K562 (cell line): ENCODE results near the gene FUT2. TPM values are rescaled to one million over a fixed set of nuclear protein-coding genes. Genes with fewer than 3 reads are reported as not detected.

ENCODE experiments used
- DACH1 ChIP-seq: fragments of 450-650 bp; IDR thresholded peaks from 2 replicates; pipeline ENCODE4 v1.6.1; 2018; ENCODE audit not compliant: partially characterized antibody
- MCM5 ChIP-seq: fragments of 450-650 bp; IDR thresholded peaks from 2 replicates; pipeline ENCODE4 v1.6.1; 2016; ENCODE audit warnings: low read depth
- NCOR1 ChIP-seq: fragments of 450-650 bp; IDR thresholded peaks from 2 replicates; pipeline ENCODE4 v1.6.1; 2016; ENCODE audit warnings: mild to moderate bottlenecking, moderate library complexity
- POLR2AphosphoS2 ChIP-seq: IDR thresholded peaks from 2 replicates; pipeline ENCODE4 v1.6.1; 2012; ENCODE audit warnings: low read length, improper control_type of control experiment
- ZNF175 ChIP-seq: fragments of 200-800 bp; sonication (Bioruptor generic); IDR thresholded peaks from 2 replicates; pipeline ENCODE4 v1.6.1; 2016; ENCODE audit warnings: low read depth, mild to moderate bottlenecking, missing genetic modification characterization, missing compliant biosample characterization
- ZNF507 ChIP-seq: conservative IDR thresholded peaks from 2 replicates; pipeline ENCODE4 v1.6.1; 2017; ENCODE audit warnings: missing genetic modification characterization, missing compliant biosample characterization
- polyA plus RNA-seq, 8 experiments: library from polyadenylated mRNA; depleted of rRNA in 4 of 8; stranded (reverse) in 5 of 8; unstranded in 3 of 8; fragments of >200 nt; fragmentation: Nextera tagmentation in 2 of 8; fragmentation: Illumina TruSeq in 1 of 8; extraction: Ambion mirVana in 2 of 8; extraction: Trizol in 1 of 8; gene quantifications; 2 replicates each; pipeline versions ENCODE4 v1.2.1 to v1.2.3, GENCODE V29; 2011 to 2014; ENCODE audit warnings: inconsistent platforms in 1 of 8, missing spikeins in 1 of 8
- total RNA-seq, 7 experiments: library from RNA; depleted of rRNA in 6 of 7; stranded (reverse); fragments of >200 nt in 6 of 7; fragmentation: Illumina TruSeq in 2 of 7; extraction: Trizol in 2 of 7; gene quantifications; 2 replicates each; pipeline versions ENCODE4 v1.2.1 to v1.2.3, GENCODE V29; 2011 to 2021; ENCODE audit warnings: low replicate concordance in 1 of 7
- TF ChIP-seq, protein P1 (sequence below): fragments of 450-650 bp; IDR thresholded peaks from 2 replicates; pipeline ENCODE4 v1.6.1; 2016
- TF ChIP-seq, protein P2 (sequence below), 2 experiments: fragments of 450-650 bp; formaldehyde crosslinking in 1 of 2; IDR thresholded peaks; 2 replicates each; pipeline versions ENCODE4 v1.4.0 to v1.6.1; 2014 to 2020; ENCODE audit warnings: mild to moderate bottlenecking in 2 of 2, borderline replicate concordance in 1 of 2, low read depth in 1 of 2
- TF ChIP-seq, protein P3 (sequence below): fragments of 450-650 bp; formaldehyde crosslinking; IDR thresholded peaks from 2 replicates; pipeline ENCODE4 v1.4.0; 2020; ENCODE audit warnings: mild to moderate bottlenecking, moderate library complexity
- TF ChIP-seq, protein P4 (sequence below): IDR thresholded peaks from 2 replicates; pipeline ENCODE4 v1.6.1; 2014; ENCODE audit warnings: antibody characterized with exemption
- TF ChIP-seq, protein P5 (sequence below): fragments of 250-450 bp; sonication (Bioruptor Pico); IDR thresholded peaks from 2 replicates; pipeline ENCODE4 v1.8.0; 2022; ENCODE audit warnings: moderate library complexity, mild to moderate bottlenecking, inconsistent platforms
- TF ChIP-seq, protein P6 (sequence below): sonication (generic); formaldehyde crosslinking; IDR thresholded peaks from 2 replicates; pipeline ENCODE4 v1.8.0; 2023; ENCODE audit warnings: mild to moderate bottlenecking, missing genetic modification reagents

The FUT2 gene
- total and polyA plus RNA-seq, 9 of the 15 experiments (the other 6 are each of a cell fraction or from before 2014, with no cell fraction given), result 0.03 to 0.04 TPM; not detected in 7

DNA sequence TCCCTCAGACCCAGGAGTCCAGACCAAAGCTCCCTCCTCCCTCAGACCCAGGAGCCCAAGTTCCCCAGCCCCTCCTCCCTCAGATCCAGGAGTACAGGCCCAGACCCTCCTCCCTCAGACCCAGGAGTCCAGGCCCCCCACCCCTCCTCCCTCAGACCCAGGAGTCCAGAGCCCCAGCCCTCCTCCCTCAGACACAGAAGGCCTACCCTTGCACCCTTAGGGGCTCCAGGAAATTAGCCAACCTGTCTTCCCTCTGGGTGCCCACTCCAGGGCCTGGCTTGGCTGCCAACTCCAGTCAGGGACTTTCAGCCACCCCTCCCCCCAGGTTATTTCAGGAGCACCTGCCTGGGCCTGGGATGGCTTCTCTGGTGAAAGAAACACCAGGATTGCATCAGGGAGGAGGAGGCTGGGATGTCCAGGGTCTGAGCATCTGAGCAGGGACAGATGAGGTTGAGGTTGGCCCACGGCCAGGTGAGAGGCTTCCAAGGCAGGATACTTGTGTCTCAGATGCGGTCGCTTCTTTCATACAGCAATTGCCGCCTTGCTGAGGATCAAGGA is 59.4 kb downstream of the FUT2 start, which contains the start of gene FGF21 (continued):
- TF ChIP-seq, protein P1, sequence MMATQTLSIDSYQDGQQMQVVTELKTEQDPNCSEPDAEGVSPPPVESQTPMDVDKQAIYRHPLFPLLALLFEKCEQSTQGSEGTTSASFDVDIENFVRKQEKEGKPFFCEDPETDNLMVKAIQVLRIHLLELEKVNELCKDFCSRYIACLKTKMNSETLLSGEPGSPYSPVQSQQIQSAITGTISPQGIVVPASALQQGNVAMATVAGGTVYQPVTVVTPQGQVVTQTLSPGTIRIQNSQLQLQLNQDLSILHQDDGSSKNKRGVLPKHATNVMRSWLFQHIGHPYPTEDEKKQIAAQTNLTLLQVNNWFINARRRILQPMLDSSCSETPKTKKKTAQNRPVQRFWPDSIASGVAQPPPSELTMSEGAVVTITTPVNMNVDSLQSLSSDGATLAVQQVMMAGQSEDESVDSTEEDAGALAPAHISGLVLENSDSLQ, result no peak
- TF ChIP-seq POLR2AphosphoS2, result no peak
- no peak for TF ChIP-seq ZNF175 (CRISPR knock-in tag)
- no peak for TF ChIP-seq ZNF507
- TF ChIP-seq DACH1, result no peak
- TF ChIP-seq, protein P2, sequence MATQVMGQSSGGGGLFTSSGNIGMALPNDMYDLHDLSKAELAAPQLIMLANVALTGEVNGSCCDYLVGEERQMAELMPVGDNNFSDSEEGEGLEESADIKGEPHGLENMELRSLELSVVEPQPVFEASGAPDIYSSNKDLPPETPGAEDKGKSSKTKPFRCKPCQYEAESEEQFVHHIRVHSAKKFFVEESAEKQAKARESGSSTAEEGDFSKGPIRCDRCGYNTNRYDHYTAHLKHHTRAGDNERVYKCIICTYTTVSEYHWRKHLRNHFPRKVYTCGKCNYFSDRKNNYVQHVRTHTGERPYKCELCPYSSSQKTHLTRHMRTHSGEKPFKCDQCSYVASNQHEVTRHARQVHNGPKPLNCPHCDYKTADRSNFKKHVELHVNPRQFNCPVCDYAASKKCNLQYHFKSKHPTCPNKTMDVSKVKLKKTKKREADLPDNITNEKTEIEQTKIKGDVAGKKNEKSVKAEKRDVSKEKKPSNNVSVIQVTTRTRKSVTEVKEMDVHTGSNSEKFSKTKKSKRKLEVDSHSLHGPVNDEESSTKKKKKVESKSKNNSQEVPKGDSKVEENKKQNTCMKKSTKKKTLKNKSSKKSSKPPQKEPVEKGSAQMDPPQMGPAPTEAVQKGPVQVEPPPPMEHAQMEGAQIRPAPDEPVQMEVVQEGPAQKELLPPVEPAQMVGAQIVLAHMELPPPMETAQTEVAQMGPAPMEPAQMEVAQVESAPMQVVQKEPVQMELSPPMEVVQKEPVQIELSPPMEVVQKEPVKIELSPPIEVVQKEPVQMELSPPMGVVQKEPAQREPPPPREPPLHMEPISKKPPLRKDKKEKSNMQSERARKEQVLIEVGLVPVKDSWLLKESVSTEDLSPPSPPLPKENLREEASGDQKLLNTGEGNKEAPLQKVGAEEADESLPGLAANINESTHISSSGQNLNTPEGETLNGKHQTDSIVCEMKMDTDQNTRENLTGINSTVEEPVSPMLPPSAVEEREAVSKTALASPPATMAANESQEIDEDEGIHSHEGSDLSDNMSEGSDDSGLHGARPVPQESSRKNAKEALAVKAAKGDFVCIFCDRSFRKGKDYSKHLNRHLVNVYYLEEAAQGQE (IDR thresholded peaks at IDR 0.05; ENCODE audit: borderline replicate concordance), result no peak
- TF ChIP-seq, protein P2 (CRISPR knock-in tag; IDR thresholded peaks at IDR 0.05; ENCODE audit: low read depth), result no peak
- no peak for TF ChIP-seq MCM5
- TF ChIP-seq, protein P3, sequence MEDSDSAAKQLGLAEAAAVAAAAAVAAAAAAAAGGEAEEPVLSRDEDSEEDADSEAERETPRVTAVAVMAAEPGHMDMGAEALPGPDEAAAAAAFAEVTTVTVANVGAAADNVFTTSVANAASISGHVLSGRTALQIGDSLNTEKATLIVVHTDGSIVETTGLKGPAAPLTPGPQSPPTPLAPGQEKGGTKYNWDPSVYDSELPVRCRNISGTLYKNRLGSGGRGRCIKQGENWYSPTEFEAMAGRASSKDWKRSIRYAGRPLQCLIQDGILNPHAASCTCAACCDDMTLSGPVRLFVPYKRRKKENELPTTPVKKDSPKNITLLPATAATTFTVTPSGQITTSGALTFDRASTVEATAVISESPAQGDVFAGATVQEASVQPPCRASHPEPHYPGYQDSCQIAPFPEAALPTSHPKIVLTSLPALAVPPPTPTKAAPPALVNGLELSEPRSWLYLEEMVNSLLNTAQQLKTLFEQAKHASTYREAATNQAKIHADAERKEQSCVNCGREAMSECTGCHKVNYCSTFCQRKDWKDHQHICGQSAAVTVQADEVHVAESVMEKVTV, result no peak
- TF ChIP-seq, protein P4, sequence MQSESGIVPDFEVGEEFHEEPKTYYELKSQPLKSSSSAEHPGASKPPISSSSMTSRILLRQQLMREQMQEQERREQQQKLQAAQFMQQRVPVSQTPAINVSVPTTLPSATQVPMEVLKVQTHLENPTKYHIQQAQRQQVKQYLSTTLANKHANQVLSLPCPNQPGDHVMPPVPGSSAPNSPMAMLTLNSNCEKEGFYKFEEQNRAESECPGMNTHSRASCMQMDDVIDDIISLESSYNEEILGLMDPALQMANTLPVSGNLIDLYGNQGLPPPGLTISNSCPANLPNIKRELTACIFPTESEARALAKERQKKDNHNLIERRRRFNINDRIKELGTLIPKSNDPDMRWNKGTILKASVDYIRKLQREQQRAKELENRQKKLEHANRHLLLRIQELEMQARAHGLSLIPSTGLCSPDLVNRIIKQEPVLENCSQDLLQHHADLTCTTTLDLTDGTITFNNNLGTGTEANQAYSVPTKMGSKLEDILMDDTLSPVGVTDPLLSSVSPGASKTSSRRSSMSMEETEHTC, result no peak
- TF ChIP-seq NCOR1, result no peak
- TF ChIP-seq, protein P5, sequence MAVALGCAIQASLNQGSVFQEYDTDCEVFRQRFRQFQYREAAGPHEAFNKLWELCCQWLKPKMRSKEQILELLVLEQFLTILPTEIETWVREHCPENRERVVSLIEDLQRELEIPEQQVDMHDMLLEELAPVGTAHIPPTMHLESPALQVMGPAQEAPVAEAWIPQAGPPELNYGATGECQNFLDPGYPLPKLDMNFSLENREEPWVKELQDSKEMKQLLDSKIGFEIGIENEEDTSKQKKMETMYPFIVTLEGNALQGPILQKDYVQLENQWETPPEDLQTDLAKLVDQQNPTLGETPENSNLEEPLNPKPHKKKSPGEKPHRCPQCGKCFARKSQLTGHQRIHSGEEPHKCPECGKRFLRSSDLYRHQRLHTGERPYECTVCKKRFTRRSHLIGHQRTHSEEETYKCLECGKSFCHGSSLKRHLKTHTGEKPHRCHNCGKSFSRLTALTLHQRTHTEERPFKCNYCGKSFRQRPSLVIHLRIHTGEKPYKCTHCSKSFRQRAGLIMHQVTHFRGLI (CRISPR knock-in tag), result no peak
- TF ChIP-seq, protein P6, sequence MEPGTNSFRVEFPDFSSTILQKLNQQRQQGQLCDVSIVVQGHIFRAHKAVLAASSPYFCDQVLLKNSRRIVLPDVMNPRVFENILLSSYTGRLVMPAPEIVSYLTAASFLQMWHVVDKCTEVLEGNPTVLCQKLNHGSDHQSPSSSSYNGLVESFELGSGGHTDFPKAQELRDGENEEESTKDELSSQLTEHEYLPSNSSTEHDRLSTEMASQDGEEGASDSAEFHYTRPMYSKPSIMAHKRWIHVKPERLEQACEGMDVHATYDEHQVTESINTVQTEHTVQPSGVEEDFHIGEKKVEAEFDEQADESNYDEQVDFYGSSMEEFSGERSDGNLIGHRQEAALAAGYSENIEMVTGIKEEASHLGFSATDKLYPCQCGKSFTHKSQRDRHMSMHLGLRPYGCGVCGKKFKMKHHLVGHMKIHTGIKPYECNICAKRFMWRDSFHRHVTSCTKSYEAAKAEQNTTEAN (CRISPR knock-in tag), result no peak
